Panc1 (cell line): Measurements from ENCODE around the gene ZNF555. TPM values are rescaled to one million over a fixed set of nuclear protein-coding genes. Genes with fewer than 3 reads are reported as not detected.

Source experiments
- ATAC-seq: fragments of 200-7000 bp; cut with Tn5 transposase; 2 replicates; pipeline ENCODE4 v1.9.1; 2020; ENCODE audit warnings: mild to moderate bottlenecking, moderate library complexity
- BruUV-seq: library from RNA; stranded (reverse); fragments of 400-500 nt; replicated peaks from 2 replicates; lab custom pipeline; 2021; lab: Mats Ljungman, UMichigan
- CTCF ChIA-PET: fragments of 300-600 bp; sonication (Branson Sonifier 250); formaldehyde crosslinking; loops from one replicate; lab custom pipeline; 2022; ENCODE audit warnings: antibody characterized with exemption; lab: Charles Lee
- POLR2A ChIA-PET: fragments of 300-600 bp; sonication (Branson Sonifier 250); formaldehyde crosslinking; loops from one replicate; lab custom pipeline; 2022; ENCODE audit warnings: antibody characterized with exemption; lab: Charles Lee
- DNase-seq: peaks from one replicate; pipeline ENCODE4 v3.0.0-alpha.2; 2010; ENCODE audit warnings: low read depth, low spot score
- H3K27ac ChIP-seq: 2 replicates; pipeline ENCODE4 v1.5.1; 2011; ENCODE audit warnings: mild to moderate bottlenecking, low read length, inconsistent platforms
- H3K27me3 ChIP-seq: fragments of 200-500 bp; sonication (Bioruptor generic); 2 replicates; pipeline ENCODE4 v1.6.0; 2014; ENCODE audit warnings: low read length, inconsistent platforms; ENCODE audit not compliant: control insufficient read depth, insufficient read depth
- H3K36me3 ChIP-seq: fragments of 200-500 bp; sonication (Bioruptor generic); 2 replicates; pipeline ENCODE4 v1.5.1; 2014; ENCODE audit warnings: inconsistent platforms, mild to moderate bottlenecking, low read length, moderate library complexity; ENCODE audit not compliant: control insufficient read depth, insufficient read depth
- H3K4me1 ChIP-seq: 2 replicates; pipeline ENCODE4 v1.5.1; 2011; ENCODE audit warnings: inconsistent platforms, mild to moderate bottlenecking, low read length, moderate library complexity; ENCODE audit not compliant: control insufficient read depth, insufficient read depth
- H3K4me3 ChIP-seq, 2 experiments: 2 replicates each; pipeline ENCODE4 v1.5.1; 2011 to 2012; ENCODE audit warnings: low read depth in 2 of 2, low read length in 2 of 2, mild to moderate bottlenecking in 2 of 2, inconsistent platforms in 1 of 2, moderate library complexity in 1 of 2
- H3K9me3 ChIP-seq: fragments of 200-500 bp; sonication (Bioruptor generic); 2 replicates; pipeline ENCODE4 v1.5.1; 2014; ENCODE audit warnings: low read depth, mild to moderate bottlenecking, inconsistent platforms, low read length, moderate library complexity; ENCODE audit not compliant: control insufficient read depth, insufficient read depth
- POLR2AphosphoS5 ChIP-seq: IDR thresholded peaks from 2 replicates; pipeline ENCODE4 v1.6.1; 2012; ENCODE audit warnings: mild to moderate bottlenecking, low read depth, low read length, moderate library complexity
- SIN3A ChIP-seq: IDR thresholded peaks from 2 replicates; pipeline ENCODE4 v1.6.1; 2012; ENCODE audit warnings: low read depth, mild to moderate bottlenecking, low read length, moderate library complexity, borderline replicate concordance; ENCODE audit not compliant: insufficient read depth
- TCF7L2 ChIP-seq: IDR thresholded peaks from 2 replicates; pipeline ENCODE4 v1.6.1; 2011; ENCODE audit warnings: mild to moderate bottlenecking, low read depth, low read length, inconsistent platforms
- in situ Hi-C: cut with HindIII; loops from 2 replicates; pipeline ENCODE4 v1.10.0; 2016; ENCODE audit warnings: low sequenced_read_pairs, low pct_unique_long_range_greater_than_20kb
- intact Hi-C: fragments of 100-400 bp; cut with micrococcal nuclease; formaldehyde crosslinking; loops from one replicate; pipeline ENCODE4 v1.10.0; 2022; ENCODE audit not compliant: unreplicated experiment
- total RNA-seq: library from RNA; stranded (reverse); gene quantifications from one replicate; pipeline ENCODE4 v1.2.1, GENCODE V29; 2021; ENCODE audit not compliant: unreplicated experiment
- TF ChIP-seq, protein P1 (sequence below): fragments of 450-650 bp; IDR thresholded peaks from 2 replicates; pipeline ENCODE4 v1.5.1; 2017; ENCODE audit warnings: mild to moderate bottlenecking
- TF ChIP-seq, protein P2 (sequence below), 2 experiments: IDR thresholded peaks; 2 replicates each; pipeline ENCODE4 v1.6.1; 2011 to 2012; ENCODE audit warnings: low read depth in 2 of 2, control low read depth in 1 of 2, low read length in 1 of 2, mild to moderate bottlenecking in 1 of 2, moderate library complexity in 1 of 2; ENCODE audit not compliant: insufficient read depth in 1 of 2

Gene ZNF555
- total RNA-seq, 1 experiment from 2014 or later, result 7.3 TPM

DNA sequence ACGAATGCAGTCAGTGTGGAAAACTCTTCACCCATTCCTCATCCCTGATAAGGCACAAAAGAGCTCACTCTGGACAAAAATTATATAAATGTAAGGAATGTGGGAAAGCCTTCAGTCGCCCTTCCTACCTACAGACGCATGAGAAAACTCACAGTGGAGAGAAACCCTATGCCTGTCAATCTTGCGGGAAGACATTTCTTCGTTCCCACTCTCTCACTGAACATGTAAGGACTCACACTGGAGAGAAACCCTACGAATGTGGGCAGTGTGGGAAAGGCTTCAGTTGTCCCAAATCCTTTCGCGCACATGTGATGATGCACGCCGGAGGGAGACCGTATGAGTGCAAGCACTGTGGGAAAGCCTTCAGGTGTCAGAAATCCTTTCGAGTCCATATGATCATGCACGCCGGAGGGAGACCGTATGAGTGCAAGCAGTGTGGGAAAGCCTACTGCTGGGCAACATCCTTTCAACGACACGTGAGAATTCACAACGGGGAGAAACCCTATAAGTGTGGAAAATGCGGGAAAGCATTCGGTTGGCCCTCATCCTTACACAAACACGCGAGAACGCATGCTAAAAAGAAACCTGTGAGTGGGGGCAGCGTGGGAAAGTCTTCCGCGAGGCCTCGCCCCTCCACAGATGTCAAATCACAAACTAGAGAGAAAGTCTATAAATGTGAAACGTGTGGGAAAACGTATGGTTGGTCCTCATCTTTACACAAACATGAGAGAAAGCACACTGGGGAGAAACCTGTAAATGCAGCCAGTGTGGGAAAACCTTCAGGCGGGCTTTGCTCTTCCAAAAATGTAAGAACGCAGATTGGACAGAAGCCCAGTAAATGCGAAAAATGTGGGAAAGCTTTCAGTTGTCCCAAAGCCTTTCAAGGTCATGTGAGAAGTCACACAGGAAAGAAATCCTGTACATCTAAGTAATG, 36.4 kb downstream of the ZNF555 start:
- ChIA-PET POLR2A (interaction anchor here (0.6 kb wide), 1 partner anchor 1567 kb away, joined by 3 read pairs; no protein-coding TSS in a partner anchor), CTCF (no interaction called here)
- TF ChIP-seq POLR2AphosphoS5, result no peak
- TF ChIP-seq, protein P1, sequence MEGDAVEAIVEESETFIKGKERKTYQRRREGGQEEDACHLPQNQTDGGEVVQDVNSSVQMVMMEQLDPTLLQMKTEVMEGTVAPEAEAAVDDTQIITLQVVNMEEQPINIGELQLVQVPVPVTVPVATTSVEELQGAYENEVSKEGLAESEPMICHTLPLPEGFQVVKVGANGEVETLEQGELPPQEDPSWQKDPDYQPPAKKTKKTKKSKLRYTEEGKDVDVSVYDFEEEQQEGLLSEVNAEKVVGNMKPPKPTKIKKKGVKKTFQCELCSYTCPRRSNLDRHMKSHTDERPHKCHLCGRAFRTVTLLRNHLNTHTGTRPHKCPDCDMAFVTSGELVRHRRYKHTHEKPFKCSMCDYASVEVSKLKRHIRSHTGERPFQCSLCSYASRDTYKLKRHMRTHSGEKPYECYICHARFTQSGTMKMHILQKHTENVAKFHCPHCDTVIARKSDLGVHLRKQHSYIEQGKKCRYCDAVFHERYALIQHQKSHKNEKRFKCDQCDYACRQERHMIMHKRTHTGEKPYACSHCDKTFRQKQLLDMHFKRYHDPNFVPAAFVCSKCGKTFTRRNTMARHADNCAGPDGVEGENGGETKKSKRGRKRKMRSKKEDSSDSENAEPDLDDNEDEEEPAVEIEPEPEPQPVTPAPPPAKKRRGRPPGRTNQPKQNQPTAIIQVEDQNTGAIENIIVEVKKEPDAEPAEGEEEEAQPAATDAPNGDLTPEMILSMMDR, result no peak
- TF ChIP-seq SIN3A, result no peak
- no peak for TF ChIP-seq TCF7L2
- TF ChIP-seq, protein P2, sequence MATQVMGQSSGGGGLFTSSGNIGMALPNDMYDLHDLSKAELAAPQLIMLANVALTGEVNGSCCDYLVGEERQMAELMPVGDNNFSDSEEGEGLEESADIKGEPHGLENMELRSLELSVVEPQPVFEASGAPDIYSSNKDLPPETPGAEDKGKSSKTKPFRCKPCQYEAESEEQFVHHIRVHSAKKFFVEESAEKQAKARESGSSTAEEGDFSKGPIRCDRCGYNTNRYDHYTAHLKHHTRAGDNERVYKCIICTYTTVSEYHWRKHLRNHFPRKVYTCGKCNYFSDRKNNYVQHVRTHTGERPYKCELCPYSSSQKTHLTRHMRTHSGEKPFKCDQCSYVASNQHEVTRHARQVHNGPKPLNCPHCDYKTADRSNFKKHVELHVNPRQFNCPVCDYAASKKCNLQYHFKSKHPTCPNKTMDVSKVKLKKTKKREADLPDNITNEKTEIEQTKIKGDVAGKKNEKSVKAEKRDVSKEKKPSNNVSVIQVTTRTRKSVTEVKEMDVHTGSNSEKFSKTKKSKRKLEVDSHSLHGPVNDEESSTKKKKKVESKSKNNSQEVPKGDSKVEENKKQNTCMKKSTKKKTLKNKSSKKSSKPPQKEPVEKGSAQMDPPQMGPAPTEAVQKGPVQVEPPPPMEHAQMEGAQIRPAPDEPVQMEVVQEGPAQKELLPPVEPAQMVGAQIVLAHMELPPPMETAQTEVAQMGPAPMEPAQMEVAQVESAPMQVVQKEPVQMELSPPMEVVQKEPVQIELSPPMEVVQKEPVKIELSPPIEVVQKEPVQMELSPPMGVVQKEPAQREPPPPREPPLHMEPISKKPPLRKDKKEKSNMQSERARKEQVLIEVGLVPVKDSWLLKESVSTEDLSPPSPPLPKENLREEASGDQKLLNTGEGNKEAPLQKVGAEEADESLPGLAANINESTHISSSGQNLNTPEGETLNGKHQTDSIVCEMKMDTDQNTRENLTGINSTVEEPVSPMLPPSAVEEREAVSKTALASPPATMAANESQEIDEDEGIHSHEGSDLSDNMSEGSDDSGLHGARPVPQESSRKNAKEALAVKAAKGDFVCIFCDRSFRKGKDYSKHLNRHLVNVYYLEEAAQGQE (IDR thresholded peaks at IDR 0.05; ENCODE audit: insufficient read depth in 1 of 2, low read depth in 2 of 2, low read length in 1 of 2), result no peak
- Histone ChIP-seq H3K9me3 (peaks cover 12% of the 10 kb centered on the region; the same call in 1 of the 2 replicates), H3K36me3 (no peaks in the 10 kb centered on the region), H3K4me1 (no peaks in the 10 kb centered on the region), H3K27ac (no peak overlapping the region), H3K4me3 (no peak overlapping the region), H3K27me3 (no peaks in the 10 kb centered on the region)
- no TSS peak for BruUV-seq
- DNase-seq, result no peak
- ATAC-seq, result no peak
- in situ Hi-C loops, result no loop called here
- intact Hi-C loops, result no loop called here

DNA sequence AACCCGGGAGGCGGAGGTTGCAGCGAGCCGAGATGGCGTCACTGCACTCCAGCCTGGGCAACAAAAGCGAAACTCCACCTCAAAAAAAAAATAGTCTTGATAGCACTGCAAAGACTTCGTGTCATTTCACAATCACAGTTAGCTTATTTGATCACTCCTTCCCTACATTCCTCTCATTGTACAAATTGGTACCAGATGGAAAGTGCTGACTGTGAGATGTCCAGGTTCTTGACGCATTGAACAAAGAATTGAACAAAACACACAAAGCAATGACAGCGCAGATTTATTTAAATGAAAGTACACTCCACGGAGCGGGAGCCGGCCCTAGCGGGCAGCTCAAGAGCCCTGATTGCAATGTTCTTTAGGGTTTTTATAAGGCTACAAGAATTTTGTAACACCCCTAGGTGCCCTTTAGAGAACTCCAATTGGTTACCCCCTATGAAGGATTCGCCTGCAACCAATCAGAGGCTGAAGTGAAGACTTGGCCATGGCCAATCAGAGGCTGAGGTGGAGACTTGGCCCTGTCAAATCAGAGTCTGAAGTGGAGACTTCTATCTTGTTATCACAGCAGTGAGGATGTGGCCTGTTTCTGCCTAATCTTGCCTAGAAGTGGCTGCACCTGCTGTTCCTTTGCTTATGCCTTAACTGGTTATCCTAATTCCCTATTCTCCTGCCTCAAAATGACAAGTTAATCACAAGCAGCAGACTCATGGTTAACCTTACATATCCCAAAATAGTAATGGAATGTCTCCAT, 42.6 kb downstream of the ZNF555 start:
- no peak overlapping the region for H3K27ac ChIP-seq
- POLR2A ChIA-PET, result no interaction called here
- in situ Hi-C loops, result no loop called here
- CTCF ChIA-PET, result no interaction called here
- no peaks in the 10 kb centered on the region for H3K4me1 ChIP-seq
- H3K36me3 ChIP-seq, result no peaks in the 10 kb centered on the region
- intact Hi-C loops, result no loop called here
- no peaks in the 10 kb centered on the region for H3K27me3 ChIP-seq
- no peak for ATAC-seq
- no TSS peak for BruUV-seq
- no peak overlapping the region for H3K4me3 ChIP-seq
- no peak for TF ChIP-seq POLR2AphosphoS5
- no peak for TF ChIP-seq SIN3A
- TF ChIP-seq, protein P1, result no peak
- TF ChIP-seq, protein P2 (IDR thresholded peaks at IDR 0.05; ENCODE audit: insufficient read depth in 1 of 2, low read depth in 2 of 2, low read length in 1 of 2), result no peak
- TF ChIP-seq TCF7L2, result no peak
- H3K9me3 ChIP-seq, result no peaks in the 10 kb centered on the region
- DNase-seq, result no peak
